Measurements from ENCODE around the gene HSPA1A.
"Not testable (repeated sequence)": the region's sequence is repeated elsewhere in the genome, so short reads cannot be mapped to it uniquely, and the experiment has no call there.

DNA sequence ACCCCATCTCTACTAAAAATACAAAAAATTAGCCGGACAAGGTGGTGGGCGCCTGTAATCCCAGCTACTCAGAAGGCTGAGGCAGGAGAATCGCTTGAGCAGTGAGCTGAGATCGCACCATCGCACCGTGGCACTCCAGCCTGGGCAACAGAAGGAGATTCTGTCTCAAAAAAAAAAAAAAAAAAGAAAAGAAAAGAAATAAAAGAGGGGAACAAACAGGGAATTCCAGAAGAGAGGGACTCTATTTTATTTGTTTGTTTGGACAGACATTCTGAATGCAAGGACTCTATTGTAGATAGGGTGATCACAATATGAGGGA, 21.5 kb upstream of the HSPA1A start:
- TF ChIP-seq, protein P1, sequence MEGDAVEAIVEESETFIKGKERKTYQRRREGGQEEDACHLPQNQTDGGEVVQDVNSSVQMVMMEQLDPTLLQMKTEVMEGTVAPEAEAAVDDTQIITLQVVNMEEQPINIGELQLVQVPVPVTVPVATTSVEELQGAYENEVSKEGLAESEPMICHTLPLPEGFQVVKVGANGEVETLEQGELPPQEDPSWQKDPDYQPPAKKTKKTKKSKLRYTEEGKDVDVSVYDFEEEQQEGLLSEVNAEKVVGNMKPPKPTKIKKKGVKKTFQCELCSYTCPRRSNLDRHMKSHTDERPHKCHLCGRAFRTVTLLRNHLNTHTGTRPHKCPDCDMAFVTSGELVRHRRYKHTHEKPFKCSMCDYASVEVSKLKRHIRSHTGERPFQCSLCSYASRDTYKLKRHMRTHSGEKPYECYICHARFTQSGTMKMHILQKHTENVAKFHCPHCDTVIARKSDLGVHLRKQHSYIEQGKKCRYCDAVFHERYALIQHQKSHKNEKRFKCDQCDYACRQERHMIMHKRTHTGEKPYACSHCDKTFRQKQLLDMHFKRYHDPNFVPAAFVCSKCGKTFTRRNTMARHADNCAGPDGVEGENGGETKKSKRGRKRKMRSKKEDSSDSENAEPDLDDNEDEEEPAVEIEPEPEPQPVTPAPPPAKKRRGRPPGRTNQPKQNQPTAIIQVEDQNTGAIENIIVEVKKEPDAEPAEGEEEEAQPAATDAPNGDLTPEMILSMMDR (IDR thresholded peaks at IDR 0.05; ENCODE audit: low read depth, low read length): not testable (repeated sequence)
- not testable (repeated sequence) for TF ChIP-seq EZH2phosphoT487 (IDR thresholded peaks at IDR 0.05; ENCODE audit: low read depth)

All from OCI-LY3 (cell line).